Esophagus muscularis mucosa (tissue), 4 donors: Measurements from ENCODE around the gene CDC42BPA. TPM values are rescaled to one million over a fixed set of nuclear protein-coding genes. Genes with fewer than 3 reads are reported as not detected.

ENCODE experiments used
- DNase-seq: peaks from one replicate; pipeline ENCODE4 v3.0.0-alpha.2; 2017; ENCODE audit errors: extremely low spot score
- H3K27ac ChIP-seq, 4 donors: fragments of 200-600 bp; sonication (generic); replicated peaks in 1 of 4; 1 replicate in 3 of 4; 2 replicates in 1 of 4; pipeline ENCODE4 v1.5.1; 2016 to 2019; ENCODE audit warnings: mild to moderate bottlenecking in 1 of 4
- H3K27me3 ChIP-seq, 4 donors: fragments of 200-600 bp; sonication (generic); one replicate each; pipeline versions ENCODE4 v1.5.1 to v1.6.0; 2016 to 2019
- H3K36me3 ChIP-seq, 4 donors: fragments of 200-600 bp; sonication (generic); one replicate each; pipeline ENCODE4 v1.5.1; 2016 to 2019
- H3K4me1 ChIP-seq, 4 donors: fragments of 200-600 bp; sonication (generic); one replicate each; pipeline ENCODE4 v1.5.1; 2016 to 2019
- H3K4me3 ChIP-seq, 4 donors: fragments of 200-600 bp; sonication (generic); 1 replicate in 2 of 4; 2 replicates in 2 of 4; pipeline ENCODE4 v1.5.1; 2016 to 2019; ENCODE audit warnings: mild to moderate bottlenecking in 4 of 4, moderate library complexity in 1 of 4
- H3K9me3 ChIP-seq, 4 donors: fragments of 200-600 bp; sonication (generic); 1 replicate in 3 of 4; 2 replicates in 1 of 4; pipeline ENCODE4 v1.5.1; 2016 to 2019
- CTCF ChIP-seq, 3 experiments: fragments of 200-600 bp in 2 of 3; fragments of 450-650 bp in 1 of 3; sonication (generic) in 2 of 3; IDR thresholded peaks; one replicate each; pipeline ENCODE4 v1.5.1; 2017 to 2019; ENCODE audit warnings: antibody characterized with exemption in 3 of 3, mild to moderate bottlenecking in 2 of 3, moderate library complexity in 1 of 3
- EP300 ChIP-seq: sonication (generic); formaldehyde crosslinking; IDR thresholded peaks from one replicate; pipeline ENCODE4 v1.6.1; 2017; ENCODE audit warnings: antibody characterized with exemption
- POLR2A ChIP-seq: fragments of 450-650 bp; IDR thresholded peaks from one replicate; pipeline ENCODE4 v1.6.1; 2017; ENCODE audit warnings: antibody characterized with exemption, moderate library complexity, mild to moderate bottlenecking, low read depth
- POLR2AphosphoS5 ChIP-seq, 2 donors: sonication (generic); formaldehyde crosslinking; IDR thresholded peaks; one replicate each; pipeline ENCODE4 v1.6.1; 2017; ENCODE audit warnings: antibody characterized with exemption in 2 of 2
- WGBS: methylation state at CpG from one replicate; pipeline ENCODE4 v1.1.5; 2018; 5-methylcytosine and 5-hydroxymethylcytosine counted together
- intact Hi-C: fragments of 100-400 bp; cut with DNase I; formaldehyde crosslinking; loops from one replicate; pipeline ENCODE4 v1.15.1; 2023
- total RNA-seq, 4 donors: library from RNA; depleted of rRNA; stranded (reverse); fragments of >200 nt; gene quantifications; one replicate each; pipeline versions ENCODE4 v1.1.0 to v1.2.1, GENCODE V29; 2016

Gene CDC42BPA
- total RNA-seq, 4 donors from 2014 or later = 59.5 to 72.2 (median 69.7) TPM

GRCh38 chr1:227016990-227017389, 301.3 kb downstream of the CDC42BPA start:
- intact Hi-C loops = no loop called here

GRCh38 chr1:227010645-227011044, 307.6 kb downstream of the CDC42BPA start:
- DNase-seq = no peak
- Histone ChIP-seq H3K36me3 (peaks cover 0 to 34% (median 21%) of the 10 kb centered on the region in 4 donors), H3K9me3 (no peaks in the 10 kb centered on the region), H3K4me3 (no peak overlapping the region), H3K27ac (no peak overlapping the region), H3K4me1 (no peaks in the 10 kb centered on the region), H3K27me3 (no peaks in the 10 kb centered on the region)
- 97% methylated on average over 5 of the region's 5 CpGs for WGBS
- intact Hi-C loops = no loop called here
- no peak for TF ChIP-seq EP300
- no peak for TF ChIP-seq CTCF (IDR thresholded peaks at IDR 0.05)
- TF ChIP-seq POLR2AphosphoS5 (IDR thresholded peaks at IDR 0.05) = no peak
- no peak for TF ChIP-seq POLR2A

More at GRCh38 chr1:227016990-227017389, 301.3 kb downstream of the CDC42BPA start:
- Histone ChIP-seq H3K4me3 (no peak overlapping the region), H3K27me3 (no peaks in the 10 kb centered on the region), H3K27ac (no peak overlapping the region), H3K9me3 (peaks cover 0 to 3% (median 0%) of the 10 kb centered on the region in 4 donors), H3K36me3 (peaks cover 3 to 62% (median 48%) of the 10 kb centered on the region in 4 donors), H3K4me1 (no peaks in the 10 kb centered on the region)
- WGBS = 94% methylated on average over 3 of the region's 3 CpGs
- TF ChIP-seq POLR2AphosphoS5 (IDR thresholded peaks at IDR 0.05) = no peak
- no peak for TF ChIP-seq POLR2A
- TF ChIP-seq EP300 = no peak
- TF ChIP-seq CTCF (IDR thresholded peaks at IDR 0.05) = no peak
- DNase-seq = no peak

GRCh38 chr1:227009937-227010336, 308.4 kb downstream of the CDC42BPA start:
- no peak for DNase-seq
- no peaks in the 10 kb centered on the region for H3K27me3 ChIP-seq
- no peak overlapping the region for H3K4me3 ChIP-seq
- H3K36me3 ChIP-seq = peaks cover 0 to 28% (median 15%) of the 10 kb centered on the region in 4 donors
- intact Hi-C loops = no loop called here
- H3K27ac ChIP-seq = no peak overlapping the region
- no peak for TF ChIP-seq POLR2AphosphoS5 (IDR thresholded peaks at IDR 0.05)
- TF ChIP-seq EP300 = no peak
- no peak for TF ChIP-seq CTCF (IDR thresholded peaks at IDR 0.05)
- no peak for TF ChIP-seq POLR2A
- H3K4me1 ChIP-seq = no peaks in the 10 kb centered on the region
- H3K9me3 ChIP-seq = no peaks in the 10 kb centered on the region

- TF ChIP-seq POLR2A = no peak
- Histone ChIP-seq H3K9me3 (no peaks in the 10 kb centered on the region), H3K27me3 (no peaks in the 10 kb centered on the region), H3K4me1 (no peaks in the 10 kb centered on the region), H3K36me3 (peaks cover 13 to 51% (median 44%) of the 10 kb centered on the region in 4 donors), H3K27ac (no peak overlapping the region), H3K4me3 (no peak overlapping the region)
- 99% methylated on average over 5 of the region's 5 CpGs for WGBS
- intact Hi-C loops = no loop called here
- no peak for DNase-seq
Observed at GRCh38 chr1:227006226-227006796, 312.0 kb downstream of the CDC42BPA start.

GRCh38 chr1:227004796-227005195, 313.5 kb downstream of the CDC42BPA start:
- intact Hi-C loops = no loop called here
- no peaks in the 10 kb centered on the region for H3K4me1 ChIP-seq
- H3K36me3 ChIP-seq = peaks cover 13 to 49% (median 46%) of the 10 kb centered on the region in 4 donors
- no peaks in the 10 kb centered on the region for H3K9me3 ChIP-seq
- H3K4me3 ChIP-seq = no peak overlapping the region
- no peak overlapping the region for H3K27ac ChIP-seq
- 83% methylated on average over 7 of the region's 8 CpGs for WGBS
- no peak for TF ChIP-seq CTCF (IDR thresholded peaks at IDR 0.05)
- no peak for TF ChIP-seq POLR2AphosphoS5 (IDR thresholded peaks at IDR 0.05)
- TF ChIP-seq POLR2A = no peak
- TF ChIP-seq EP300 = no peak
- DNase-seq = no peak
- no peaks in the 10 kb centered on the region for H3K27me3 ChIP-seq
